ENCODE results near the gene VGLL4. TPM values are rescaled to one million over a fixed set of nuclear protein-coding genes. Genes with fewer than 3 reads are reported as not detected.
A peak's percentile ranks its signal among the peaks of the same experiment; 100 is the strongest.

Gene VGLL4
- total RNA-seq, 1 donor = 94.2 TPM

- peak; percentile 37 for TF ChIP-seq CTCF (IDR thresholded peaks at IDR 0.05; ENCODE audit: insufficient read depth, low read length)
- H3K4me3 ChIP-seq (ENCODE audit: low read depth, low read length) = no peak overlapping the region
- DNase-seq (ENCODE audit: low read depth) = peak; percentile 96
These were observed 134.3 kb downstream of the VGLL4 start for GRCh38 chr3:11509173-11510000.

GRCh38 chr3:11508346-11509172 is 135.2 kb downstream of the VGLL4 start:
- DNase-seq (ENCODE audit: low read depth) = no peak
- no peak for TF ChIP-seq CTCF (IDR thresholded peaks at IDR 0.05; ENCODE audit: insufficient read depth, low read length)
- no peak overlapping the region for H3K4me3 ChIP-seq (ENCODE audit: low read depth, low read length)

- no peak for TF ChIP-seq CTCF (IDR thresholded peaks at IDR 0.05; ENCODE audit: insufficient read depth, low read length)
- H3K4me3 ChIP-seq (ENCODE audit: low read depth, low read length) = no peak overlapping the region
- no peak for DNase-seq (ENCODE audit: low read depth)
These were observed 136.0 kb downstream of the VGLL4 start for GRCh38 chr3:11507719-11508118.

Small RNAs within 50 kb of the gene (small RNA-seq; reads per million reads assigned to genes)
- gene AC022001.1 = not detected

Other genes with a start within 250 kb of the VGLL4 start
- gene TAMM41, start 203.0 kb upstream of the VGLL4 start, total RNA-seq (ENCODE audit: low replicate concordance) = 8.6 and 11.8 TPM in 2 replicates